Measurements from ENCODE around the gene FXYD4. TPM values are rescaled to one million over a fixed set of nuclear protein-coding genes. Genes with fewer than 3 reads are reported as not detected.
A peak's percentile ranks its signal among the peaks of the same experiment; 100 is the strongest.

FXYD4 gene
- polyA plus RNA-seq, 1 of the 3 experiments (the other 2 are of a cell fraction), result not detected

DNA sequence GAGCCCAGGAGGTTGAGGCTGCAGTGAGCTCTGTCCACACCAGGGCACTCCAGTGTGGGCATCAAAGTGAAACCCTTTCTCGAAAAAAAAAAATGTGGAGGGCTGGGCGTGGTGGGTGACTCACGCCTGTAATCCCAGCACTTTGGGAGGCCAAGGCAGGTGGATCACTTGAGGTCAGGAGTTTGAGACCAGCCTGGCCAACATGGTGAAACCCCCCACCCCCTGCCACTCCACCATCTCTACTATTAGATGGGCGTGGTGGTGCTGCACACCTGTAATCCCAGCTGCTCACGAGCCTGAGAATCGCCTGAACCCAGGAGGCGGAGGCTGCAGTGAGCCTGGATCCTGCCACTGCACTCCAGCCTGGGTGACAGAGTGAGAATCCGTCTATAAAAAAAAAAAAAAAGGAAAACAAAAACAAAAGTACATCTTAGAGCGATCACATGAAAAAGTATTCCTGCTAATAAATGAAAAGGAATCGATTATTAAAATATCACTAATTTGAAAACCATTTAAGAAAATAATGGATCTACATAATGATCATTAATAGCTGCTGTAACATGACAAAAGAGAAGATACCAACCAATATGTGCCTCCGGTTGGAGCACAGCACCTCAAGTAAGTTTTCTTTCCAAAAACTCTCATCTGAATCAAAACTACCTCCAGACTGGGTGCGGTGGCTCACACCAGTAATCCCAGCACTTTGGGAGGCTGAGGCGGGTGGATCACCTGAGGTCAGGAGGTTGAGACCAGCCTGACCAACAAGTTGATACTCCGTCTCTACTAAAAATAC is 32.7 kb downstream of the FXYD4 start:
- 0 out of 2 replicates have a peak overlapping the region, but pooled peaks have one; percentile 32 for H3K4me2 ChIP-seq
- peaks cover 0 to 25% of the 10 kb centered on the region in 2 experiments for H3K36me3 ChIP-seq (replicated peaks in 1 of 2; ENCODE audit: control insufficient read depth in 1 of 2, insufficient read depth in 2 of 2, low read length in 1 of 2)
- no peaks in the 10 kb centered on the region for H3K27me3 ChIP-seq (ENCODE audit: insufficient read depth)
- no peak overlapping the region for H3K9ac ChIP-seq
- H3K79me2 ChIP-seq (ENCODE audit: insufficient read depth), result peaks cover 98% of the 10 kb centered on the region
- H3K4me1 ChIP-seq (ENCODE audit: control insufficient read depth in 1 of 2, insufficient read depth in 2 of 2, low read depth in 1 of 2, low read length in 1 of 2), result peaks cover 14 to 41% of the 10 kb centered on the region in 2 experiments
- H4K20me1 ChIP-seq (ENCODE audit: insufficient read depth), result peaks cover 87% of the 10 kb centered on the region
- H3K4me3 ChIP-seq (ENCODE audit: low read depth in 2 of 2, low read length in 1 of 2), result no peak overlapping the region
- no peak overlapping the region for H2AFZ ChIP-seq (ENCODE audit: low read depth)
- DNase-seq, result no peak
- 73% methylated on average over 14 of the region's 14 CpGs for WGBS (ENCODE audit: low lambda C conversion rate)
- ChIA-PET POLR2A (no interaction called here), CTCF (interaction anchor here (0.6 kb wide), 1 partner anchor 155 kb away, joined by 5 read pairs; no protein-coding TSS in a partner anchor)
- H3K27ac ChIP-seq (ENCODE audit: low read depth in 2 of 2, low read length in 1 of 2), result no peak overlapping the region
- TF ChIP-seq MEF2A (IDR thresholded peaks at IDR 0.05; ENCODE audit: borderline replicate concordance, low read depth), result no peak
- TF ChIP-seq, protein P1, sequence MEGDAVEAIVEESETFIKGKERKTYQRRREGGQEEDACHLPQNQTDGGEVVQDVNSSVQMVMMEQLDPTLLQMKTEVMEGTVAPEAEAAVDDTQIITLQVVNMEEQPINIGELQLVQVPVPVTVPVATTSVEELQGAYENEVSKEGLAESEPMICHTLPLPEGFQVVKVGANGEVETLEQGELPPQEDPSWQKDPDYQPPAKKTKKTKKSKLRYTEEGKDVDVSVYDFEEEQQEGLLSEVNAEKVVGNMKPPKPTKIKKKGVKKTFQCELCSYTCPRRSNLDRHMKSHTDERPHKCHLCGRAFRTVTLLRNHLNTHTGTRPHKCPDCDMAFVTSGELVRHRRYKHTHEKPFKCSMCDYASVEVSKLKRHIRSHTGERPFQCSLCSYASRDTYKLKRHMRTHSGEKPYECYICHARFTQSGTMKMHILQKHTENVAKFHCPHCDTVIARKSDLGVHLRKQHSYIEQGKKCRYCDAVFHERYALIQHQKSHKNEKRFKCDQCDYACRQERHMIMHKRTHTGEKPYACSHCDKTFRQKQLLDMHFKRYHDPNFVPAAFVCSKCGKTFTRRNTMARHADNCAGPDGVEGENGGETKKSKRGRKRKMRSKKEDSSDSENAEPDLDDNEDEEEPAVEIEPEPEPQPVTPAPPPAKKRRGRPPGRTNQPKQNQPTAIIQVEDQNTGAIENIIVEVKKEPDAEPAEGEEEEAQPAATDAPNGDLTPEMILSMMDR (IDR thresholded peaks at IDR 0.05), result no peak
- TF ChIP-seq EP300 (IDR thresholded peaks at IDR 0.05; ENCODE audit: borderline replicate concordance in 1 of 2, low read depth in 1 of 2, low read length in 1 of 2), result no peak
- no peak for TF ChIP-seq NFIC (IDR thresholded peaks at IDR 0.05; ENCODE audit: borderline replicate concordance)
- TF ChIP-seq FOXJ3 (CRISPR knock-in tag; IDR thresholded peaks at IDR 0.05), result no peak
- TF ChIP-seq RFX5 (IDR thresholded peaks at IDR 0.05; ENCODE audit: low read length), result no peak
- TF ChIP-seq, protein P2, sequence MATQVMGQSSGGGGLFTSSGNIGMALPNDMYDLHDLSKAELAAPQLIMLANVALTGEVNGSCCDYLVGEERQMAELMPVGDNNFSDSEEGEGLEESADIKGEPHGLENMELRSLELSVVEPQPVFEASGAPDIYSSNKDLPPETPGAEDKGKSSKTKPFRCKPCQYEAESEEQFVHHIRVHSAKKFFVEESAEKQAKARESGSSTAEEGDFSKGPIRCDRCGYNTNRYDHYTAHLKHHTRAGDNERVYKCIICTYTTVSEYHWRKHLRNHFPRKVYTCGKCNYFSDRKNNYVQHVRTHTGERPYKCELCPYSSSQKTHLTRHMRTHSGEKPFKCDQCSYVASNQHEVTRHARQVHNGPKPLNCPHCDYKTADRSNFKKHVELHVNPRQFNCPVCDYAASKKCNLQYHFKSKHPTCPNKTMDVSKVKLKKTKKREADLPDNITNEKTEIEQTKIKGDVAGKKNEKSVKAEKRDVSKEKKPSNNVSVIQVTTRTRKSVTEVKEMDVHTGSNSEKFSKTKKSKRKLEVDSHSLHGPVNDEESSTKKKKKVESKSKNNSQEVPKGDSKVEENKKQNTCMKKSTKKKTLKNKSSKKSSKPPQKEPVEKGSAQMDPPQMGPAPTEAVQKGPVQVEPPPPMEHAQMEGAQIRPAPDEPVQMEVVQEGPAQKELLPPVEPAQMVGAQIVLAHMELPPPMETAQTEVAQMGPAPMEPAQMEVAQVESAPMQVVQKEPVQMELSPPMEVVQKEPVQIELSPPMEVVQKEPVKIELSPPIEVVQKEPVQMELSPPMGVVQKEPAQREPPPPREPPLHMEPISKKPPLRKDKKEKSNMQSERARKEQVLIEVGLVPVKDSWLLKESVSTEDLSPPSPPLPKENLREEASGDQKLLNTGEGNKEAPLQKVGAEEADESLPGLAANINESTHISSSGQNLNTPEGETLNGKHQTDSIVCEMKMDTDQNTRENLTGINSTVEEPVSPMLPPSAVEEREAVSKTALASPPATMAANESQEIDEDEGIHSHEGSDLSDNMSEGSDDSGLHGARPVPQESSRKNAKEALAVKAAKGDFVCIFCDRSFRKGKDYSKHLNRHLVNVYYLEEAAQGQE (IDR thresholded peaks at IDR 0.05; ENCODE audit: low read depth, low read length), result no peak
- TF ChIP-seq USF2 (IDR thresholded peaks at IDR 0.05; ENCODE audit: borderline replicate concordance, low read depth, low read length), result no peak
- TF ChIP-seq FOSL2 (IDR thresholded peaks at IDR 0.05; ENCODE audit: borderline replicate concordance, low read depth), result no peak
- TF ChIP-seq POLR2AphosphoS5 (IDR thresholded peaks at IDR 0.05; ENCODE audit: low read depth, low read length), result no peak
- TF ChIP-seq CHD2 (IDR thresholded peaks at IDR 0.05; ENCODE audit: low read length, partially characterized antibody), result no peak
- no peak for TF ChIP-seq MXI1 (IDR thresholded peaks at IDR 0.05; ENCODE audit: low read depth, low read length)
- TF ChIP-seq ELF1 (IDR thresholded peaks at IDR 0.05), result no peak
- H3K9me3 ChIP-seq, result no peaks in the 10 kb centered on the region
- H3F3A ChIP-seq (replicated peaks; ENCODE audit: insufficient read depth), result peaks cover 40% of the 10 kb centered on the region
- no peaks in the 10 kb centered on the region for H3K9me2 ChIP-seq
